HG02642 (cell line): Measurements from ENCODE around the gene ZNF775.
"Not testable (repeated sequence)": the region's sequence is repeated elsewhere in the genome, so short reads cannot be mapped to it uniquely, and the experiment has no call there.

Experiments used
- ATAC-seq: cut with Tn5 transposase; IDR thresholded peaks from one replicate; pipeline ENCODE4 v1.9.1; 2021; ENCODE audit warnings: mild to moderate bottlenecking; ENCODE audit not compliant: unreplicated experiment, poor library complexity

Gene ZNF775

DNA sequence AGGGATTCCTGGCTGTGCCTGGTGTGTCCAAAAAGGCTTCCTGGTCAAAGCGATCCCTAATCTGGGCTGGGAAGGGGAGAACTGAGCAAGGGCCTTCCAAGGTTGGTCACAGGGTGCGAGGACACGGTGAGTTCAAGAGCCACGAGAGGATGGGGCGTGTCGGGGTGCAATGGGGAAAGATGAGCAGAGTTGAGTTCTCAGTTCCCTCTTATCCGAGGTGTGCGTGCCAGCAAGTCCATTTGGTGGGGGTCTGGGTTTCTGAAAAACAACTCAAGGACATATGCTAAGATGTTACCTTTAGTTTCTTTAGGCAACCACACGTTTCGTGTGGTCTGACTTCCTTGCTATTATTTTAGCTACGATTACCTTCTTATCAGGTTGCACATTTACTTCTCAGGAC lies 1.3 kb downstream of the ZNF775 start:
- ATAC-seq, result no peak

DNA sequence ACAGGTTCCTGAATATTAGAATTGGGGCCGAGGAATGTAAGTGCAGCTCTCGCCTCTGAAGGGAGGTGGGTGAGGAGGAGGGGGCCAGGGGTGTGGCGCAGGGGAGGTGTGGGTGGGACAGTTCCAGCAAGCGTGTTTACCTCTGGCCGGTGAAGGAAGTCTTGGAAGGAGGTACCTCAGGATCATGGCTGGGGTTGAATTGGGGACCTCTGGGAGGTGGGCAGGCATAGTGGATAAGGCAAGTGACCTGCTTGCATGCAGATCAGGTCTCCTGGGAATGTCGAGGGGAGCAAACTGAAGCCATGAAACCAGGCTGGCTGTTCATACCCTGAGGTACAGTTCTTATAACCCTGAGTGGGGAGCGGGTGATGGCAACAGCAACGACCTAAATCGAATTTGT lies 2.0 kb downstream of the ZNF775 start:
- no peak for ATAC-seq

DNA sequence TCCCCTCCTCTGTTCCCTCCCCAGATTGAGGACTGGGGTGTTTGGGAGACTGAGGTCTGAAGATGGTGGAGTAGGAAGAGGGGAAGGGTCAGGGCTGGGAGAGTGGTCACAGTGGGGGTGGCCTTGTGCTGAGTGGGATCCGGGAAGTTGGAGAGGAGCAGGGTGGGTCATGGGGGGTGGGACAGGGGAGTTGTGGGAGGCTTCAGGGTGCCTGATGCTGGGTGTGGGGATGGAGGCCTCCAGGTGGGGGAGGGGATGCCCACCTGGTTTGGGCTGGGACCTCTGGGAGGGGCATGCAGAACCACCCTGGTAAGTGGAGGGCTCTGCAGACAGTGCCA lies 2.6 kb downstream of the ZNF775 start:
- ATAC-seq, result no peak

GRCh38 chr7:150382123-150382843 lies 3.2 kb downstream of the ZNF775 start:
- no peak for ATAC-seq

DNA sequence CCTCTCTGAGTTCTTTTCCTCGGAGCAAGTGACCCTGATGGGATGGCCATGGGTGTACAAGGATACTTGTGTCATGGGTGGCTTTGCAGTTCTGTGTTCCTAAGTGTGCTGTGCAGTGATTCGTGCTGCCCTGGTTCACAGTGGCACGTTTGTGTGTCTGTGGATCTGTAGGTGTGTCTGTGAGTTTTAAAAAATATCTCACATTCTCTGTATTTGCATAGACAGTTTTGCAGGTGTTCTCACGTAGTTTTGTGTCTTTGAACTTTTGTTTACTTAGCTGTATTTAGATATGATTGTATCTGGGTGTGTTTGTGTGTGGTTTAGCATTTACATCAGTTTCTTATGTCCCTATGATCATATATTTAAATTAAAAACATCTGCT lies 3.7 kb downstream of the ZNF775 start:
- no peak for ATAC-seq

DNA sequence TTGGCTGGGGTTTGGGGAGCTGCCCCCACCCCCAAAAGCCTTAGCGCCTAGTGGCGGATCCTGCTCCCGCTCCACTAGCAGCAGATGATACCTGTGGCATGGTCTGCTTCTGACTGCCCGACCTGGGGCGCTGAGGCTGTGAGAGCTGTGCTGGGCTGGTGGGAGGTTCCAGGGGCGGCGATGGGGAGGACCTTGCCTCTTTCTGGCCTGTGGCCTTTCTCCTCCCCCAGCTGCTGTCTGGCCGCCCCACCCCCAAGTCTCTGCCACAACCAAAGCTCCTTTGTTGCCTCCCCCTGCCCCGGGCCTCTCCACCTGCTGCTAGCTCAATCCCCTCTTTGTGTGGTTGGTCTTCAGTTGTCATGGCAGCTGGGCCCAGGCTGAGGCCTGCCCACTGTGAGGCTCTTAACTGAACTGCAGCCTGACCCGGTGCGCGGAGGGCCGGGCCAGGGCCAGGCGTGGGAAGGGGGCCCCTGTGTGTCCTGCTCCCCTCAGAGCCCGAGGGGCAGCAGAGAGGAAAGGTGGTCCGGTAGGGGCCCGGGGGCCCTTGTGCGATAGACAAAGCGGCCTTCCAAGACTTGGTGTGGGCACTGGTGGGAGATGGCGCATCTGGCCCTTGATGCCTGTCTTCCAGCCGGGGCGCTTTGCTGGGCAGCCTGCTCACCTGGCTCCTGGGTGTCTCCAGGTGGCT lies 4.7 kb downstream of the ZNF775 start:
- ATAC-seq, result no peak

DNA sequence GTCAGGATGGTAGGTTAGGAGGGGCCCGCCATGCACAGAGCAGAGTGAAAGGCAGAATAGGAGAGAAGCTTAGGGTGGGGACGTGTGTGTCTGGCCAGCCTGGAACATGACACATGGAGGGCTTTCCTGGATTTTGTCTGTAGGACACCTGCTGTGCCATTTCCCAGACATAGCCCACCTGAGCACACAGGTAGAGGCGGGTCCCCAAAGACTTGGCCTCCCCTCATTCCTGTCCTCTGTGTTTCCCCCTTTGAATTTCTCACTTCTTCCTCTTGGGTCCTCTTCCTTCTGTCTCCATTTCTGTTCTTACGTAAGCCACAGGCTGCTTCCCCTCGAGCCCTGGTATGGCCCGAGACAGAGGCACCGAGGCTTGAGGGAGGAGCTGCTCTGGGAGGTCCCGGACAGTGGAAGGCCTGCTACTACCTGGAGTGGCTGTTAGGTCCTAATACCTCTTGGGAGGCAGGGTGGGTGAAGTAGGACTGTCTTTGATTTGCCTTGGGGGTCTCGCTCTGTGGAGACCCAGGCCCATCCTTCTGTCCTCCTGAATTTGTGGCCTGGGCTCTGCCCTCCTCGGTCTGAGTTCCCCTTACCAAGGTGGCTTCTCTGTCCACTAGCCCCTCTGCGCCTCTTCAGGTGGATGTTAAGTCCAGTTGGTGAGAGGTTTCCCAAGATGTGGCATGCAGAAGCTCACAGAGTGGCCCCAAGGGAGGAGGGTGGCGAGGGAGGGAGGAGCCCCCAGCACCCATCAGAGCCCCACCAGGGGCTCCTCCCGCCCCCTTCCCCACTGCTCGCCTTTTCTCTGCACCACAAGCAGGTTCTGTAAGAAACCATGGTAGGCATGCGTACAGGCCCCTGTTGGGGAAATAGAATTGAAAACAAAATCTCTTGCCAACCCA lies 5.5 kb downstream of the ZNF775 start:
- no peak for ATAC-seq

GRCh38 chr7:150385302-150385723 lies 6.2 kb downstream of the ZNF775 start:
- ATAC-seq, result no peak

- ATAC-seq, result not testable (repeated sequence)
These were observed 6.8 kb downstream of the ZNF775 start for GRCh38 chr7:150385884-150386283.

DNA sequence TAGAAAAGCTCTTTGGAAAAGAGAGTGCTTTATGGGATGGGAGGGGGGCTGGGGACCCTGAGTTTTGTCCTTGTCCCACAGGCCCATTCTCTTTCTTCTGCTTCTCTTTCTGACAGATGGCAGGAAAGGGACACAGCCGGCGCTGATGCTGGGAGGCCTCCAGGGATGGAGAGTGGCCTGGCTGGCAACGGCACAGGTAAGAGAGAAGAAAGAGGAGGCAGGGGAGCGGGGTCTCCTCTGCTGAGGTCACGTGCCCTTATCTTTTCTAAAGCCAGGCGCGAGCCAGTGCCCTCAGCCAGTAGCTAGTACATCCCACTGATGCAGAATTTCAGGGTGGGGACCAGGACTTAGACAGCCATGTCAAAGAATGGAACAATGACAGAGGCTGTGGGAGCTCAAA lies 9.2 kb downstream of the ZNF775 start:
- no peak for ATAC-seq

DNA sequence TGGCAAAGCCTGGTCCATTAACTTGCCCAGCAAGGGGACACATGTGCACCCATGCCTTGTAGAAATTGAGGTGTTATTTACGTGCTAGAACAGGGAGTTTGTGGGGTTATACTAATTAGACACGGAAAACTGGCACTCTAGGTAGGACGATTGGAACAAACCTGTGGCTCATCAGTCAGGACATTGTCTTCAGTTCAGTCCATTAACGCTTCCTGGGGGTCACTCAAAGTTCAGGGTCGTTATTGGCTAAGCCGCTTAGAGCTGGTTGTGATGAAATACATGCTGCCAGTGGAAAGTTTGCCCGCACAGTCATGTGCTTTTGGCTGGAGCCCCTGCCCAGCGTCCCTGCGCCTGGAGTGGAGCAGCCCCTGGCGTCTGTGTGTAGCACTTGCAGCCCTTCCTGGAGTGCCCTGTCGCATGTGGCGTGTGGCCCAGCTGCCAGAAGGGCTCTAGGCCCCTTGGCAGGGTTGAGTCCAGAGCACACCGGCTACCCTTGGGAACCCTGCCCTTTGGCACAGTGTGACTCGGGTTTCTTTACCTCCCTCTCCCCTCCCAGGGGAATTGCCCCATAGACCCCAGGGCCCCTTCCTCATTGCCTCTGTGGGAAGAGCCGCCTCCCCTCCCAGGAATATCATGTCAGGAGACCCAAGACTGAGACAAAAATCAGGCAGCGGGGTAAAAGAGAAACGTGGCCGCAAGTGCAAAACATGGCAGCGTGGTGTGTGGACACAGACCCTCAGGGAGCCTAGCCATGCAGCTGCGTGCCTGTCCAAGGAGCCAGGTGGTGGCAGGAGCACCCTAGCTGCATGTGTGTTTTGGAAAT lies 9.8 kb downstream of the ZNF775 start:
- no peak for ATAC-seq

DNA sequence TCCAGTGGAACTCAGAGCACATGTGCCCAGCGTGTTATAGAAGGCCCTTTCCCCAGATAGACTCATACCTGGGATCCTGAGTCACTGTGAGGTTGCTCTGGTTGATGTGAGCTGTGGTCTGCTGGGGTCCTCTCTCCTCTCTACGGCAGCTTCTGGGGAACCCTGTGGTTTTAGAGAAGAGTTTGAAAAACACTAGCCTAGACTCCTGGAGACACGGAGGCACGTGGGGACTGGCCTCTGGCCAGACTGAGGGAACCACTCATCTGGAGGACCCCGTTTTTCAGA lies 10.3 kb downstream of the ZNF775 start:
- ATAC-seq, result no peak

GRCh38 chr7:150390205-150390604 lies 11.1 kb downstream of the ZNF775 start:
- no peak for ATAC-seq

- no peak for ATAC-seq
These were observed 14.2 kb downstream of the ZNF775 start for GRCh38 chr7:150393325-150393724.

- ATAC-seq, result no peak
These were observed 17.3 kb downstream of the ZNF775 start for GRCh38 chr7:150396426-150396825.

GRCh38 chr7:150396851-150397260 lies 17.7 kb downstream of the ZNF775 start:
- no peak for ATAC-seq

DNA sequence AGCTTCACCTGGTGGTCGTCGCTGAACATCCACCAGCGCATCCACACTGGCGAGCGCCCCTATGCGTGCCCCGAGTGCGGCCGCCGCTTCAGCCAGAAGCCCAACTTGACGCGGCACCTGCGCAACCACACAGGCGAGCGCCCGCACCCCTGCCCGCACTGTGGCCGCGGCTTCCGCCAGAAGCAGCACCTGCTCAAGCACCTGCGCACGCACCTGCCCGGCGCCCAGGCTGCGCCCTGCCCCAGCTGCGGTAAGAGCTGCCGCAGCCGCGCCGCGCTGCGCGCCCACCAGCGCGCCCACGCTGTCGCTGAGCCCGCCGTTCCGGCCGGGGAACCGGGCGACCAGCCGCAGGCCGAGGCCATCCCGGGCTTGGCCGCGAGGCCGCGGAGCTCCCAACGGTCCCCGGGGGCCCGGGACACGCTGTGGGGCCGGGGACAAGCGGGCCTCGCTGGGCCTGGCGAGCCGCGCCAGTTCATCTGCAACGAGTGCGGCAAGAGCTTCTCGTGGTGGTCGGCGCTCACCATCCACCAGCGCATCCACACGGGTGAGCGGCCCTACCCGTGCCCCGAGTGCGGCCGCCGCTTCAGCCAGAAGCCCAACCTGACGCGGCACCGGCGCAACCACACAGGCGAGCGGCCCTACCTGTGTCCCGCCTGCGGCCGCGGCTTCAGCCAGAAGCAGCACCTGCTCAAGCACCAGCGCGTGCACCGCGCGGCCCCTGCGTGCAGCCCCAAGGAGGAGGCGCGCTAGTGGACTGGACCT lies 18.4 kb downstream of the ZNF775 start:
- no peak for ATAC-seq

DNA sequence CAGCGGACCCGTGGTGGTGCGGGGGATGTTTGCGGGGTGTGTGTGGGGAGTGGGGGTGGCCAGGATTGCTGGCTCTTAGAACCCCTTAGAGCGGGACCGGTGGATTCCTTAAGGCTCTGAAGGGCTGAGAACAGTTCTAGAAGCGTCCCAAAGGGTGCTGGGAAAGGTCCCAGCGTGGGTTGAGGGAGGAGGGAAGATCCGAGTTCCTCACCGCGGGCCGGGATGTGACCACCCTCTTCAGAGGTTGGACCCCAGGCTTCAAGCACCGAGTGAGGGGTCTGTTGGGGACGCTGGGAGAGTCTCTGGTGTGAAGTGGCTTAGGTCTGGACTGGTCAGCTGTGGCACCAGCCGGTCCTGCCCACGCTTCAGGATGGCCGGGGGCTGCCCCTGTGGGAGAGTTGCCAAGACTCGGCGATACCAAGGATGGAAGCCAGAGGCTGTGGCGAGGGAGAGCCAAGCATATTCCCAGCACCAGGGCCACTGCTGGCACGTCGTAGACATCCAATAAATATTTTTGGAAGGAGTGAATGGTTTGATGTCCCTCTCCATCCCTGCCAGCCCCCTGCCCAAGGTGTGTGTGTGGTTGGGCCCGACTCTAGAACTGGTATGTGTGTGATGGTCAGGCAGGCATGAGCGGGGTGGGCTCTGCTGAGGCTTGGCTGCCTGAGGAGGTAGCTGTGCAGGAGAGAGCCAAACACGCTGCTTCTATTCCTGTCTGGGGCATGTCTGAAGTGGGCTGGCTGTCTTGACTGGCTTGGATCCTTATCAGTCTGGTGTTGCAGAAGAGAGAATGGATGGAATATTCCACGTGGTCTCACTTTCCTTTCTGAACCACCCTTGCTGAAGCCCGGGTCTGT lies 19.2 kb downstream of the ZNF775 start:
- ATAC-seq, result no peak

DNA sequence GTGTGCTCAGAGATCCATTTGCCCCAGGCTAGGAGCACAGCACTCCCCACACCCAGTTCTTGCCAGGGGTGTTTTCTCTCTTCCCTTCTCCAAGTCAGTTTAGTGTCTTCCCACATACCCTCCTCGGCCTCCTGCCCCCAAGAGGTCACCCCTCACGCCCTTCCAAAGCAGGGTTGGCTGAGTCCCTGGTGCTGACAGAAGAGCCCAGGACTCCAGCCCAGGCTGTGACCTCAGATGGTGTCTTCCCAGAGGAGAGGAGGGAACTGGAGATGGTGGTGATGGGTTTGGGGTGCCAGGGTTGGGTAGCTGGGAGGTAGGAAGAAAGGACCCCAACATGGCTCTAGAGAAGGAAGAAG lies 19.8 kb downstream of the ZNF775 start:
- no peak for ATAC-seq
